Activated CD8-positive, alpha-beta memory T cell treated with anti-CD3 and anti-CD28 coated beads, Interleukin-2, amount 50 U/mL, for 48 hours (primary cell): ENCODE results near the gene SLTM.
"Not testable (repeated sequence)": the region's sequence is repeated elsewhere in the genome, so short reads cannot be mapped to it uniquely, and the experiment has no call there.

Experiments used
- DNase-seq: peaks from one replicate; pipeline ENCODE4 v3.0.0-alpha.2; 2020

SLTM gene

GRCh38 chr15:58873267-58873666 lies 60.2 kb downstream of the SLTM start:
- no peak for DNase-seq

GRCh38 chr15:58870451-58870850 lies 63.0 kb downstream of the SLTM start:
- no peak for DNase-seq

- DNase-seq: no peak
Observed at GRCh38 chr15:58867926-58868325, 65.6 kb downstream of the SLTM start.

- DNase-seq: no peak
Observed at GRCh38 chr15:58865425-58865880, 68.0 kb downstream of the SLTM start.

- DNase-seq: no peak
Observed at GRCh38 chr15:58864602-58865424, 68.7 kb downstream of the SLTM start.

GRCh38 chr15:58862326-58862725 lies 71.2 kb downstream of the SLTM start:
- DNase-seq: no peak

GRCh38 chr15:58856621-58857020 lies 76.9 kb downstream of the SLTM start:
- DNase-seq: not testable (repeated sequence)

GRCh38 chr15:58856086-58856485 lies 77.4 kb downstream of the SLTM start:
- no peak for DNase-seq

- DNase-seq: no peak
Observed at GRCh38 chr15:58854593-58854992, 78.9 kb downstream of the SLTM start.

GRCh38 chr15:58852347-58852746 lies 81.1 kb downstream of the SLTM start:
- DNase-seq: no peak

GRCh38 chr15:58851205-58851604 lies 82.3 kb downstream of the SLTM start:
- DNase-seq: not testable (repeated sequence)

- DNase-seq: no peak
Observed at GRCh38 chr15:58842713-58843396, 90.6 kb downstream of the SLTM start.

- DNase-seq: no peak
Observed at GRCh38 chr15:58840048-58840447, 93.4 kb downstream of the SLTM start.

- no peak for DNase-seq
Observed at GRCh38 chr15:58839485-58839884, 94.0 kb downstream of the SLTM start.

GRCh38 chr15:58833681-58834426 lies 99.6 kb downstream of the SLTM start:
- DNase-seq: not testable (repeated sequence)

- DNase-seq: no peak
Observed at GRCh38 chr15:58830556-58830955, 102.9 kb downstream of the SLTM start.
